K562 (cell line): ENCODE data around the gene SLC22A15. TPM values are rescaled to one million over a fixed set of nuclear protein-coding genes. Genes with fewer than 3 reads are reported as not detected.

ENCODE experiments used
- ATAC-seq: fragments of 200-7000 bp; cut with Tn5 transposase; 3 replicates; pipeline ENCODE4 v1.9.1; 2020; ENCODE audit warnings: moderate library complexity
- BruUV-seq: library from RNA; stranded (reverse); fragments of 400-500 nt; replicated peaks from 2 replicates; lab custom pipeline; 2021; lab: Mats Ljungman, UMichigan
- CTCF ChIA-PET: fragments of 300-600 bp; formaldehyde crosslinking; extraction: SDS; loops from one replicate; lab custom pipeline; 2021; ENCODE audit warnings: low intra/inter-chr PET ratio; lab: Yijun Ruan, JAX
- POLR2A ChIA-PET: fragments of 300-600, 350-650 bp; sonication (Branson Sonifier 250); formaldehyde crosslinking; extraction: SDS; loops from one replicate; lab custom pipeline; 2021; ENCODE audit warnings: antibody characterized with exemption, inconsistent platforms; lab: Yijun Ruan, JAX
- DNase-seq, 4 experiments: peaks; one replicate each; pipeline versions ENCODE4 v3.0.0 to v3.0.0-alpha.2; 2011 to 2018; ENCODE audit warnings: low spot score in 3 of 4, mixed read lengths in 3 of 4; ENCODE audit errors: extremely low read depth in 1 of 4
- FAIRE-seq: peaks from 2 replicates; lab custom pipeline; 2011; peaks lifted over from hg19 to GRCh38; lab: Jason Lieb, UNC
- H2AFZ ChIP-seq: 2 replicates; pipeline ENCODE4 v1.6.0; 2011; ENCODE audit warnings: low read depth, low read length, control low read depth, inconsistent platforms
- H3K27ac ChIP-seq: fragments of 200-600 bp; 3 replicates; pipeline ENCODE4 v1.8.0; 2011; ENCODE audit warnings: low read depth, mild to moderate bottlenecking, control low read depth, inconsistent platforms, low read length, moderate library complexity, mixed read lengths; ENCODE audit errors: extremely low read depth
- H3K27me3 ChIP-seq, 2 experiments: fragments of 300-600 bp in 1 of 2; 2 replicates in 1 of 2; 3 replicates in 1 of 2; pipeline versions ENCODE4 v1.6.0 to v1.8.0; 2011; ENCODE audit warnings: inconsistent platforms in 2 of 2, low read length in 2 of 2, mild to moderate bottlenecking in 1 of 2, mixed read lengths in 1 of 2, moderate library complexity in 1 of 2; ENCODE audit not compliant: control insufficient read depth in 2 of 2, insufficient read depth in 2 of 2
- H3K36me3 ChIP-seq: fragments of 300-600 bp; 3 replicates; pipeline ENCODE4 v1.8.0; 2011; ENCODE audit warnings: mild to moderate bottlenecking, low read length, inconsistent platforms; ENCODE audit not compliant: control insufficient read depth, insufficient read depth
- H3K4me1 ChIP-seq, 2 experiments: fragments of 200-600 bp in 1 of 2; replicated peaks in 1 of 2; 2 replicates in 1 of 2; 3 replicates in 1 of 2; pipeline versions ENCODE4 v1.5.1 to v1.8.0; 2011; ENCODE audit warnings: inconsistent platforms in 2 of 2, low read length in 2 of 2, mild to moderate bottlenecking in 1 of 2, mixed read lengths in 1 of 2, moderate library complexity in 1 of 2; ENCODE audit not compliant: control insufficient read depth in 2 of 2, insufficient read depth in 2 of 2
- H3K4me2 ChIP-seq: 2 replicates; pipeline ENCODE4 v1.6.1; 2011; ENCODE audit warnings: low read length, control low read depth, inconsistent platforms, mixed read lengths; ENCODE audit not compliant: insufficient read depth
- H3K4me3 ChIP-seq: fragments of 200-600 bp; sonication (generic), shearing (Covaris generic); 2 replicates; pipeline ENCODE4 v1.5.1; 2016; ENCODE audit warnings: control low read depth, inconsistent platforms
- H3K79me2 ChIP-seq: fragments of 200-600 bp; 3 replicates; pipeline ENCODE4 v1.8.0; 2011; ENCODE audit warnings: low read length, inconsistent platforms; ENCODE audit not compliant: control insufficient read depth, insufficient read depth
- H3K9ac ChIP-seq, 2 experiments: 2 replicates each; pipeline versions ENCODE4 v1.6.0 to v1.6.1; 2011; ENCODE audit warnings: low read depth in 2 of 2, low read length in 2 of 2, control low read depth in 1 of 2, inconsistent platforms in 1 of 2, mild to moderate bottlenecking in 1 of 2, mixed read lengths in 1 of 2; ENCODE audit not compliant: insufficient read depth in 1 of 2
- H3K9me1 ChIP-seq: one replicate; pipeline ENCODE4 v1.6.0; 2011; ENCODE audit warnings: inconsistent platforms, mild to moderate bottlenecking, low read length, moderate library complexity; ENCODE audit not compliant: control insufficient read depth, insufficient read depth
- H3K9me3 ChIP-seq: replicated peaks from 2 replicates; pipeline ENCODE4 v1.5.1; 2011; ENCODE audit warnings: low read depth, low read length, inconsistent platforms; ENCODE audit not compliant: control insufficient read depth, insufficient read depth
- H4K20me1 ChIP-seq: replicated peaks from 2 replicates; pipeline ENCODE4 v1.6.1; 2011; ENCODE audit warnings: low read length, inconsistent platforms, mixed read lengths; ENCODE audit not compliant: control insufficient read depth, insufficient read depth
- BCL6 ChIP-seq: fragments of 250-450 bp; sonication (Bioruptor Pico); IDR thresholded peaks from 2 replicates; pipeline ENCODE4 v1.4.0; 2020
- BRD9 ChIP-seq: fragments of 450-650 bp; IDR thresholded peaks from 2 replicates; pipeline ENCODE4 v1.6.1; 2018; ENCODE audit warnings: low read depth; ENCODE audit not compliant: partially characterized antibody
- CBX1 ChIP-seq: sonication (generic); IDR thresholded peaks from 2 replicates; pipeline ENCODE4 v1.6.1; 2016; ENCODE audit warnings: antibody characterized with exemption, low read depth, mild to moderate bottlenecking
- DNMT1 ChIP-seq: fragments of 450-650 bp; IDR thresholded peaks from 2 replicates; pipeline ENCODE4 v1.6.1; 2016; ENCODE audit warnings: antibody characterized with exemption, mild to moderate bottlenecking
- MLX ChIP-seq, 2 experiments: fragments of 450-650 bp in 1 of 2; sonication (generic) in 1 of 2; formaldehyde crosslinking; conservative IDR thresholded peaks; 2 replicates each; pipeline versions ENCODE4 v1.4.0 to v1.8.1; 2020 to 2022; ENCODE audit warnings: mild to moderate bottlenecking in 1 of 2, missing genetic modification reagents in 1 of 2
- MTA3 ChIP-seq: fragments of 450-650 bp; formaldehyde crosslinking; IDR thresholded peaks from 2 replicates; pipeline ENCODE4 v1.6.1; 2017; ENCODE audit warnings: mild to moderate bottlenecking, borderline replicate concordance
- NCOA1 ChIP-seq: fragments of 450-650 bp; IDR thresholded peaks from 2 replicates; pipeline ENCODE4 v1.6.1; 2016; ENCODE audit warnings: low read depth
- NCOA4 ChIP-seq: fragments of 450-650 bp; IDR thresholded peaks from 2 replicates; pipeline ENCODE4 v1.6.1; 2018; ENCODE audit warnings: mild to moderate bottlenecking; ENCODE audit not compliant: partially characterized antibody
- NFXL1 ChIP-seq: fragments of 450-650 bp; formaldehyde crosslinking; IDR thresholded peaks from 2 replicates; pipeline ENCODE4 v1.4.0; 2021; ENCODE audit warnings: mild to moderate bottlenecking
- PKNOX1 ChIP-seq: fragments of 450-650 bp; IDR thresholded peaks from 2 replicates; pipeline ENCODE4 v1.6.1; 2016
- RB1 ChIP-seq: fragments of 450-650 bp; IDR thresholded peaks from 2 replicates; pipeline ENCODE4 v1.6.1; 2017; ENCODE audit warnings: low read depth, mild to moderate bottlenecking
- TARDBP ChIP-seq: fragments of 450-650 bp; IDR thresholded peaks from 2 replicates; pipeline ENCODE4 v1.6.1; 2016
- ZFP30 ChIP-seq: fragments of 250-450 bp; sonication (Bioruptor Pico); IDR thresholded peaks from 2 replicates; pipeline ENCODE4 v1.8.0; 2022; ENCODE audit warnings: moderate library complexity, mild to moderate bottlenecking, inconsistent platforms, borderline replicate concordance
- ZNF398 ChIP-seq: fragments of 250-450 bp; sonication (Bioruptor Pico); IDR thresholded peaks from 2 replicates; pipeline ENCODE4 v1.8.0; 2021; ENCODE audit warnings: moderate library complexity, mild to moderate bottlenecking, inconsistent platforms
- ZNF589 ChIP-seq: fragments of 200-800 bp; sonication (Bioruptor generic); IDR thresholded peaks from 2 replicates; pipeline ENCODE4 v1.6.1; 2016; ENCODE audit warnings: low read depth, missing genetic modification characterization, missing compliant biosample characterization
- ZZZ3 ChIP-seq: fragments of 450-650 bp; IDR thresholded peaks from 2 replicates; pipeline ENCODE4 v1.6.1; 2016; ENCODE audit warnings: antibody characterized with exemption, mild to moderate bottlenecking, moderate library complexity
- WGBS: fragments of 100-300 bp; shearing (Covaris generic); methylation state at CpG from one replicate; pipeline ENCODE4 v1.1.6; 2016; ENCODE audit warnings: low coverage, mixed read lengths; ENCODE audit not compliant: insufficient coverage; ENCODE audit errors: missing lambda C conversion rate; 5-methylcytosine and 5-hydroxymethylcytosine counted together
- in situ Hi-C: fragments of 300-500 bp; cut with MboI; formaldehyde crosslinking; loops from 4 replicates; pipeline ENCODE4 v1.15.0; 2018; ENCODE audit warnings: inconsistent platforms, mixed read lengths
- intact Hi-C: fragments of 100-400 bp; cut with micrococcal nuclease; formaldehyde crosslinking; loops from 2 replicates; pipeline ENCODE4 v1.14.2; 2022
- polyA plus RNA-seq, 8 experiments: library from polyadenylated mRNA; depleted of rRNA in 4 of 8; stranded (reverse) in 5 of 8; unstranded in 3 of 8; fragments of >200 nt; fragmentation: Nextera tagmentation in 2 of 8; fragmentation: Illumina TruSeq in 1 of 8; extraction: Ambion mirVana in 2 of 8; extraction: Trizol in 1 of 8; gene quantifications; 2 replicates each; pipeline versions ENCODE4 v1.2.1 to v1.2.3, GENCODE V29; 2011 to 2014; ENCODE audit warnings: inconsistent platforms in 1 of 8, missing spikeins in 1 of 8
- total RNA-seq, 7 experiments: library from RNA; depleted of rRNA in 6 of 7; stranded (reverse); fragments of >200 nt in 6 of 7; fragmentation: Illumina TruSeq in 2 of 7; extraction: Trizol in 2 of 7; gene quantifications; 2 replicates each; pipeline versions ENCODE4 v1.2.1 to v1.2.3, GENCODE V29; 2011 to 2021; ENCODE audit warnings: low replicate concordance in 1 of 7
- TF ChIP-seq, protein P1 (sequence below): fragments of 450-650 bp; IDR thresholded peaks from 2 replicates; pipeline ENCODE4 v1.6.1; 2017; ENCODE audit warnings: mild to moderate bottlenecking, moderate library complexity

Gene SLC22A15
- total and polyA plus RNA-seq, 9 of the 15 experiments (the other 6 are each of a cell fraction or from before 2014, with no cell fraction given), result 0.24 to 2.7 (median 1.2) TPM

DNA sequence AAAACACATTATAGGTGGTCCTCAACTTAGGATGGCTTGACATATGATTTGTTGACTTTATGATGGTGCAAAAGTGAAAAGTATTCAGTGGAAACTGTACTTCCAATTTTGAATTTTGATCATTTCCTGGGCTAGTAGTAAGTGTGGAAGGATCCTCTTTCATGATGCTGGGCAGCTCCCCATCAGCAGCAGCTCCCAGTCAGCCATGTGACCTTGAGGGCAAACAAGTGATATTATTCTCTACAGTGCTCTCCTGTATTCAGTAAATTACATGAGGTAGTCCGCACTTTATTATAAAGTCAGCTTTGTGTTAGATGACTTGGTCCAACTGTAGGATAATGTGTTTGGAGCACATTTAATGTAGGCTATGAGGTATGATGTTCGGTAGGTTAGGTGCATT is 36.4 kb downstream of the SLC22A15 start:
- H3K79me2 ChIP-seq, result no peaks in the 10 kb centered on the region
- no peaks in the 10 kb centered on the region for H3K27me3 ChIP-seq
- H3K4me1 ChIP-seq, result no peaks in the 10 kb centered on the region
- FAIRE-seq, result no peak
- H3K9ac ChIP-seq, result no peak overlapping the region
- ChIA-PET CTCF (no interaction called here), POLR2A (interaction anchor here (0.8 kb wide), 1 partner anchor 99 kb away, joined by 3 read pairs; no protein-coding TSS in a partner anchor)
- H3K4me3 ChIP-seq, result no peak overlapping the region
- BruUV-seq, result no TSS peak
- H3K36me3 ChIP-seq, result no peaks in the 10 kb centered on the region
- no peaks in the 10 kb centered on the region for H3K9me3 ChIP-seq
- H4K20me1 ChIP-seq, result no peaks in the 10 kb centered on the region
- ATAC-seq, result no peak
- intact Hi-C loops (no loop called here), in situ Hi-C loops (no loop called here)
- no peak overlapping the region for H3K4me2 ChIP-seq
- 10% methylated on average over 2 of the region's 2 CpGs for WGBS
- no peaks in the 10 kb centered on the region for H3K9me1 ChIP-seq
- H3K27ac ChIP-seq, result no peak overlapping the region
- H2AFZ ChIP-seq, result no peak overlapping the region
- DNase-seq, result no peak
- TF ChIP-seq BRD9, result no peak
- TF ChIP-seq ZFP30 (CRISPR knock-in tag), result no peak
- TF ChIP-seq TARDBP, result no peak
- no peak for TF ChIP-seq MTA3
- no peak for TF ChIP-seq BCL6
- TF ChIP-seq PKNOX1, result no peak
- no peak for TF ChIP-seq CBX1
- TF ChIP-seq, protein P1, sequence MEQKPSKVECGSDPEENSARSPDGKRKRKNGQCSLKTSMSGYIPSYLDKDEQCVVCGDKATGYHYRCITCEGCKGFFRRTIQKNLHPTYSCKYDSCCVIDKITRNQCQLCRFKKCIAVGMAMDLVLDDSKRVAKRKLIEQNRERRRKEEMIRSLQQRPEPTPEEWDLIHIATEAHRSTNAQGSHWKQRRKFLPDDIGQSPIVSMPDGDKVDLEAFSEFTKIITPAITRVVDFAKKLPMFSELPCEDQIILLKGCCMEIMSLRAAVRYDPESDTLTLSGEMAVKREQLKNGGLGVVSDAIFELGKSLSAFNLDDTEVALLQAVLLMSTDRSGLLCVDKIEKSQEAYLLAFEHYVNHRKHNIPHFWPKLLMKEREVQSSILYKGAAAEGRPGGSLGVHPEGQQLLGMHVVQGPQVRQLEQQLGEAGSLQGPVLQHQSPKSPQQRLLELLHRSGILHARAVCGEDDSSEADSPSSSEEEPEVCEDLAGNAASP, result no peak
- no peak for TF ChIP-seq NCOA1
- TF ChIP-seq NFXL1 (CRISPR knock-in tag), result no peak
- no peak for TF ChIP-seq RB1
- no peak for TF ChIP-seq ZNF398 (CRISPR knock-in tag)
- no peak for TF ChIP-seq ZNF589 (CRISPR knock-in tag)
- TF ChIP-seq MLX (CRISPR knock-in tag; conservative IDR thresholded peaks at IDR 0.05), result no peak
- no peak for TF ChIP-seq DNMT1
- TF ChIP-seq NCOA4, result no peak
- no peak for TF ChIP-seq ZZZ3
